Measurements from ENCODE around the gene ZC3H10.
"Not testable (repeated sequence)": the region's sequence is repeated elsewhere in the genome, so short reads cannot be mapped to it uniquely, and the experiment has no call there.

Gene ZC3H10

GRCh38 chr12:56103066-56103711 is 14.9 kb upstream of the ZC3H10 start:
- FAIRE-seq: no peak

GRCh38 chr12:56103823-56104108 is 14.3 kb upstream of the ZC3H10 start:
- FAIRE-seq: no peak

GRCh38 chr12:56104109-56104814 is 13.8 kb upstream of the ZC3H10 start, which contains the start of gene PA2G4:
Gene PA2G4 (plus strand): TSS chr12:56104559. CDS start chr12:56104738, 179 bp downstream.
- FAIRE-seq: peak; percentile 92

- FAIRE-seq: no peak
Measured at GRCh38 chr12:56104815-56105608, 13.1 kb upstream of the ZC3H10 start.

GRCh38 chr12:56105609-56105902 is 12.5 kb upstream of the ZC3H10 start:
- no peak for FAIRE-seq

- no peak for FAIRE-seq
Measured at GRCh38 chr12:56107242-56107641, 10.8 kb upstream of the ZC3H10 start.

- FAIRE-seq: no peak
Measured at GRCh38 chr12:56110571-56110970, 7.5 kb upstream of the ZC3H10 start.

- FAIRE-seq: no peak
Measured at GRCh38 chr12:56114084-56114483, 4.0 kb upstream of the ZC3H10 start.

- FAIRE-seq: no peak
Measured at GRCh38 chr12:56115329-56115728, 2.7 kb upstream of the ZC3H10 start.

- peak; percentile 68 for FAIRE-seq
Measured at GRCh38 chr12:56116267-56117081, 1.6 kb upstream of the ZC3H10 start, which contains the start of gene RPL41. Gene RPL41 (plus strand): TSS chr12:56116633.

- FAIRE-seq: not testable (repeated sequence)
Measured at GRCh38 chr12:56117082-56117706, 872 bp upstream of the ZC3H10 start.

GRCh38 chr12:56118688-56119357 is 757 bp downstream of the ZC3H10 start:
- no peak for FAIRE-seq

- FAIRE-seq: no peak
Measured at GRCh38 chr12:56119361-56119796, 1.3 kb downstream of the ZC3H10 start.

GRCh38 chr12:56120158-56120846 is 2.2 kb downstream of the ZC3H10 start:
- FAIRE-seq: no peak

GRCh38 chr12:56121204-56121870 is 3.3 kb downstream of the ZC3H10 start:
- FAIRE-seq: no peak

GRCh38 chr12:56122637-56123036 is 4.6 kb downstream of the ZC3H10 start:
- FAIRE-seq: no peak

GRCh38 chr12:56124133-56124532 is 6.1 kb downstream of the ZC3H10 start:
- no peak for FAIRE-seq

- FAIRE-seq: no peak
Measured at GRCh38 chr12:56126732-56127239, 8.7 kb downstream of the ZC3H10 start.

GRCh38 chr12:56127485-56127887 is 9.4 kb downstream of the ZC3H10 start:
- FAIRE-seq: no peak

GRCh38 chr12:56127888-56128669 is 10.0 kb downstream of the ZC3H10 start, which contains the start of gene ESYT1:
Gene ESYT1 (plus strand): TSS chr12:56128267. CDS start chr12:56128320, 53 bp downstream.
- peak; percentile 95 for FAIRE-seq
